Islet precursor cell (in vitro differentiated cells): ENCODE data around the gene PCDH15.

Experiments
- DNase-seq: peaks from one replicate; pipeline ENCODE4 v3.0.0-alpha.2; 2018

PCDH15 gene

GRCh38 chr10:53839440-53840039 is 961.5 kb downstream of the PCDH15 start:
- DNase-seq, result no peak

GRCh38 chr10:53836638-53837037 is 964.4 kb downstream of the PCDH15 start:
- DNase-seq, result no peak

GRCh38 chr10:53833908-53834307 is 967.1 kb downstream of the PCDH15 start:
- no peak for DNase-seq

- DNase-seq, result no peak
These were observed 973.8 kb downstream of the PCDH15 start for GRCh38 chr10:53827261-53827660.

- peak; percentile 52 for DNase-seq
These were observed 992.2 kb downstream of the PCDH15 start for GRCh38 chr10:53808677-53809372.

- DNase-seq, result peak; percentile 55
These were observed 1014.7 kb downstream of the PCDH15 start for GRCh38 chr10:53786236-53786900.

GRCh38 chr10:53771701-53772100 is 1029.3 kb downstream of the PCDH15 start:
- no peak for DNase-seq

- no peak for DNase-seq
These were observed 1030.1 kb downstream of the PCDH15 start for GRCh38 chr10:53770903-53771302.

GRCh38 chr10:53765311-53765710 is 1035.7 kb downstream of the PCDH15 start:
- DNase-seq, result no peak

- DNase-seq, result no peak
These were observed 1046.3 kb downstream of the PCDH15 start for GRCh38 chr10:53754596-53755250.
